H4 (cell line): ENCODE measurements around the gene IQCE. TPM values are rescaled to one million over a fixed set of nuclear protein-coding genes. Genes with fewer than 3 reads are reported as not detected.
"Not testable (repeated sequence)": the region's sequence is repeated elsewhere in the genome, so short reads cannot be mapped to it uniquely, and the experiment has no call there.

Source experiments
- DNase-seq: peaks from one replicate; pipeline ENCODE4 v3.0.0-alpha.2; 2015; ENCODE audit warnings: low spot score
- total RNA-seq: library from RNA; depleted of rRNA; stranded (reverse); fragments of >200 nt; shearing (Covaris generic); gene quantifications from 2 replicates; pipeline ENCODE4 v1.2.3, GENCODE V29; 2014

The IQCE gene
- total RNA-seq, 1 experiment from 2014 or later: 17.2 TPM

DNA sequence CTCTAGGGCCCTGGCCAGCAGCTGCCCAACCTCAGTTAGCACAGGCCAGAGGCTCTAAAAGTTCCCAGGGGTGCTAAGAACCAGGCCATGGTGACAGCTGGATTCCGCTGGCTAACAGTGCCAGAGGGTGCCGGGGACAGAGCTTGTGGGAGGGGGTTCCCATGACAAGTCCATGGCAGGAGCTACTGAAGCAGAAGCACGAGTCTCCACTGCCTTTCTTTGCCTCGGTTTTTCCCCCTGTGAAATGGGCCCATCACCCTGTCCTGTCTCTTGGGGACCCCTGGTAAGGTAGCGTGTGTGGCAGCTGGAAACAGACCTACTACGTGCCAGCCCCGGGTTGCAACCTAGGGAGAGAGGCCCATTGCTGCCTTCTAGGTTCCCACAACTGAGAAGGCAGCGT, 26.0 kb upstream of the IQCE start:
- not testable (repeated sequence) for DNase-seq

DNA sequence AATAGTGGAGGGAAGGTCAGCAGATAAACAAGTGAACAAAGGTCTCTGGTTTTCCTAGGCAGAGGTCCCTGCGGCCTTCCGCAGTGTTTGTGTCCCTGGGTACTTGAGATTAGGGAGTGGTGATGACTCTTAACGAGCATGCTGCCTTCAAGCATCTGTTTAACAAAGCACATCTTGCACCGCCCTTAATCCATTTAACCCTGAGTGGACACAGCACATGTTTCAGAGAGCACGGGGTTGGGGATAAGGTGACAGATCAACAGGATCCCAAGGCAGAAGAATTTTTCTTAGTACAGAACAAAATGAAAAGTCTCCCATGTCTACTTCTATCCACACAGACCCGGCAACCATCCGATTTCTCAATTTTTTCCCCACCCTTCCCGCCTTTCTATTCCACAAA, 25.2 kb upstream of the IQCE start:
- DNase-seq: not testable (repeated sequence)

DNA sequence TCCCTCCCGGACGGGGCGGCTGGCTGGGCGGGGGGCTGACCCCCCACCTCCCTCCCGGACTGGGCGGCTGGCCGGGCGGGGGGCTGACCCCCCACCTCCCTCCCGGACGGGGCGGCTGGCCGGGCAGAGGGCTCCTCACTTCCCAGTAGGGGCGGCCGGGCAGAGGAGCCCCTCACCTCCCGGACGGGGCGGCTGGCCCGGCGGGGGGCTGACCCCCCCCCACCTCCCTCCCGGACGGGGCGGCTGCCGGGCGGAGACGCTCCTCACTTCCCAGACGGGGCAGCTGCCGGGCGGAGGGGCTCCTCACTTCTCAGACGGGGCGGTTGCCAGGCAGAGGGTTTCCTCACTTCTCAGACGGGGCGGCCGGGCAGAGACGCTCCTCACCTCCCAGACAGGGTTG, 24.6 kb upstream of the IQCE start:
- DNase-seq: not testable (repeated sequence)

DNA sequence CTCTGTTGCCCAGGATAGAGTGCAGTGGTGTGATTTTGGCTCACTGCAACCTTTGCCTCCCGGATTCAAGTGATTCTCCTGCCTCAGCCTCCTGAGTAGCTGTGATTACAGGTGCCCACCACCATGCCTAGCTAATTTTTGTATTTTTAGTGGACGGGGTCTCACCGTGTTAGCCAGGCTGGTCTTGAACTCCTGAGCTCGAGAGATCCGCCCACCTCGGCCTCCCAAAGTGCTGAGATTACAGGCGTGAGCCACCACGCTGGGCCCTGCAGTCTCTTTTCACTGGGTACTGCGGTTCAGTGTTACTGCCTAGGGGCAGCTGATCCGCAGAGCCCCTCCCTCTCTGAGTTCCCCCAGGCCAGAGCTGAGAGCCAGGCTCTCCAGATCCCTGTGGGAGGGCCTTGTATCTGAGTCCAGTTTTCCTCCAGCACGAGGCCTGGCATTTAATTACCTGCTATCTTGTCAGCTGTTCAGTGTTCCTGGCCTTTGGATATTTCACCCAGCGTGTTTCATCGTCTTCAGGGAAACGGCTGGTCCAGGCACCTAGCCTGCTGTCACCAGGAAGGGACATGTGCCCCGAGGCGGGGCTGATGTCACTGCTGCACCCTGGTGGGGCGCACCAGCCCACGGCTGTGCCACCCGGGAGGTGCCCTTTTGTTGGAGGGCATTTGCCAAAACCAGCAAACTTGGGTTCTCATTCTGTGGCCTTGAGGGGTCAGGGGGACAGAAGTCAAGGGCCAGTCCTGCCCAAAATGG, 22.7 kb upstream of the IQCE start:
- DNase-seq: not testable (repeated sequence)

DNA sequence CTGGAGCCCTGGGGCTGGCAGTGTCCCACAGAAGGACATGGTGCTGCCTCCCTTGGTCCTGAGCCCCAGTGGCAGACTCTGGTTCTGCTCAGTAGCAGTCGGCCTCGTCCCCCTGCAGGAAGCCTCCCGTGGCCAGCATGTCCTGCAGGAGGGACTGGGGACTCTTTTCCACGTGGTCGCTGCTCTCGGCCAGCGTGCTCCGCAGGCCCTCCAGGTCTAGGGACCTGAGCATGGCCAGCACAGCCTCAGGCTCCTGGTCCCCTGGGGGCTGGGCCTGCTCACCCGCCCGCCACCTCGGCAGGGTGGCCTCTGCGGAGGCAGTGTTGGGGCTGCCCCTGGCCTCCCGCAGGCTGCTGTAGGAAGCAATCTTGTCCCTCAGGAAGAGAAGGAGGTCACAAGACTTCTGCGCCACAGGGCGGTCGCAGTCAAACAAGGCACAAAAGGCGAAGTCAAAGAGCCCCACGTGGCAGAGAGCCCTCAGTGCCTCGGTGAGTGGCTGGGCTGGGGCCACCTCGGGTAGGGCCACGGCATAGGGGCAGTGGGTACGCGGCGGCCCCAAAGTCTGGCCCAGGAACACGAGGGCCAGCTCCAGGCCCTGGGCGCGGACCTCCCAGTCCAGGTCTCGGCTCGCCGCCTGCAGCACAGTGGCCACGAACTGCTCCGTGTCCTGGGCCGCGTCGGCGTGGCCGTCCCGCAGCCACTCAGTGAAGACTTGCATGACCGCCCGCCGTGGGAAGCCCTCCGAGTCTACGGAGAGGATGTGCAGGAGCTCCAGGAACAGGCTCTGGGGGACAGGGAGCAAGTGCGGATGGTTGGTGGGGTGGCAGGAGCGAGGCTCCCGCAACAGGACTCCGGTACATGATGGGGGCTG, 20.6 kb upstream of the IQCE start:
- no peak for DNase-seq

DNA sequence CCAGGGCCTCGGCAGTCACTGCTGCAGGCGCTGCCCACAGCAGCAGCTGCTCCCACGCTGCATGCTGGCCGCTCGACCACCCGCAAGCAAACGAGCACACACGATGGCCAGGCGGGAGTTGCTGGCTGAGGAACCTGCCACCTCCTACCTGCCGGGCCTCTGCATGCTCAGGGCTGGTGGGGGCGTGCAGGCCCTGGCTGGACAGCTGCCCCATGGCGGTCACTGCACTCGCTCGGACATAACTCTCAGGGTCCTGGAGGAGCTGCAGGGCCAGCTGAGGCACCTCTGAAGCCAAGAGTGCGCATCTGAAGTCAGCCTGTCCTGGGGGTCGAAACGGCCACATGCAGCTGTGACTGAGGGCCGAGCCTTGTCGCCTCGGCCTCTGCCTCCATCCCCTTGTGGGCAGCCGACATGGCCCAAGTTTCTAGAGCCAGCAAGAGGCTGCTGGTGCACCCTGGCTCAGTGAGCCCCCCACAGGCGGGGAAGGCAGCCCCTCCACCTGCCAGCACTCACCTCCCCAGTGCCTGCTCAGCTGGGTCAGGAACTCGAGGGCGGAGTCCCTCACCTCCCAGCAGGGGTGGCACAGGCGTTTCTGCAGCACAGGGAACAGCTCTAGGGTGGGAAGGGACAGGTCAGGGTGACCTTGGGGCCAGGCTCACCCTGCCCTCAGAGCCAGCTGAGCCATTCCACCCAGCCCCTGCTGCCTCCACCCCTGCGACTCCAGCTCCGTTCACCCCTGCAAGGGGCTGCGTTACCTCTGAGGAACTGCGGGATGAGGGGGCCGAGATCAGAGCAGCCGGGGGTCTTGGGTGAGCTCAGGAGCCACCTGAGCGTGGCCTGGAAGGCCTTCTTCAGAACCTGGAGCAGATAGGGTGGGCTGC, 19.5 kb upstream of the IQCE start:
- no peak for DNase-seq

DNA sequence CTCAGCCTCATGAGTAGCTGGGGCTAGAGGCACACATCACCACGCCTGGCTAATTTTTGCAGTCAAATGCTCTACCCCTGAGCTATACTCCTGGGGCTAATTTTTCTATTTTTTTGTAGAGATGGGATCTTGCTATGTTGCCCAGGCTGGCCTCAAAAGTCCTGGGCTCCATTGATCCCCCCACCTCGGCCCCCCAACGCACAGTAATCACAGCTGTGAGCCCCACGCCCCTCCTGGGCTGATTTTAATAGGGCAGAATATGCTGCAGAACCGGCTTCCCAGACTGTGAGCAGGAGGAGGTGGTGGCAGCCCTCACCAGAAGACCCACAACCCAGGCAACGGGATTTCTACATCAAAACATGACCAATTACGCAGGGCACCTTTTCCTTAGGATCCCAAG, 18.6 kb upstream of the IQCE start:
- DNase-seq: no peak

DNA sequence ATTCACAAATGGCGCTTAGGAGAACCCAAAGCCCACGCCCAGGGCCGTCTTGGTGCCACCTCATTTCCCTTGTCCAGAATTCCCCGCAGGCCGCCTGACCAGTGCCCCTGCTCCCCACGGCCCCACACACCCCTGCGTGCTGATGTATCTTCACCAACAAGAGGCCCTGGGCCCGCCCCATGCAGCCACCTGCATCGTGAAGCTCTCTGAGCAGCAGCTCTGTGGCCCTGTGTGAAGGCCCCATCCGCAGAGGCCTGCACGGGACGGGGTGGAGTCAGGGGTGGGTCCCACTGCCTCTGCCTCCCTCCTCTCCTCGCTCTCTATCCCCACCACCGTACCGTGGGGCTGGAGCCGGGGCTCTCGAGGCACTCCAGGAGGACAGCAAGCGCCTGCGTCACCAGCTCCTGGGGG, 18.1 kb upstream of the IQCE start:
- DNase-seq: no peak

DNA sequence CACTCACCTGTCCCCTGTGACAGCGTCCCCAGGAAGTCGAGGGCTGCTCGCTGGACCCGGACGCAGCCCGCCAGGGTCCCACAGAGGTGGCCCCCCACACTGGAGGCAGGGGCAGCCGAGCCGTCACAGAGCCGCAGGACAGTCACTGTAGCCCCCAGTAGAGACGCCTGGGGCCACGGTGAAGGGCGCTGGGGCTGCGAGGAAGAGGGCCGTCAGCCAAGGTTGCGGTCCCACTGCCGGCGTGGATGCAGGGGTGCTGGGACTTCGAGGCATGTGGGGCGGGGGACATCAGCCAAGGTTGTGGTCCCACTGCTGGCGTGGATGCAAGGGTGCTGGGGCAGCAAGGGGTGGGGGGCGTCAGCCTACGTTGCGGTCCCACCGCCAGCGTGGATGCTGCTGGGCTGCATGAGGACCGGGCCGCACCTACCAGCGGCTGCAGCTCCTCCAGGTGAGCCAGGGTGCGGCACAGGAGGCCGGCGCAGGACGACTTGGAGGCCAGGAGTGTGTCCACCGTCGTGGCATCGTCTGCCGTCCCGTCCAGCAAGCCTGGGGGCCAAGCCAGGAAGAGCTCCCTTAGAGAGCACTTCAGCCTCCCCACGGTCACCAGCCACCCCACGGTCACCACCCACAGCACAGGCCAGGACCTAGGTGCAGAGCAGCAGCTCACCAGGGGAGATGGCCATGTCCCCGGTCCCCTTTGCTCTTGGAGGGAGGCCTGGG, 17.3 kb upstream of the IQCE start:
- DNase-seq: no peak

DNA sequence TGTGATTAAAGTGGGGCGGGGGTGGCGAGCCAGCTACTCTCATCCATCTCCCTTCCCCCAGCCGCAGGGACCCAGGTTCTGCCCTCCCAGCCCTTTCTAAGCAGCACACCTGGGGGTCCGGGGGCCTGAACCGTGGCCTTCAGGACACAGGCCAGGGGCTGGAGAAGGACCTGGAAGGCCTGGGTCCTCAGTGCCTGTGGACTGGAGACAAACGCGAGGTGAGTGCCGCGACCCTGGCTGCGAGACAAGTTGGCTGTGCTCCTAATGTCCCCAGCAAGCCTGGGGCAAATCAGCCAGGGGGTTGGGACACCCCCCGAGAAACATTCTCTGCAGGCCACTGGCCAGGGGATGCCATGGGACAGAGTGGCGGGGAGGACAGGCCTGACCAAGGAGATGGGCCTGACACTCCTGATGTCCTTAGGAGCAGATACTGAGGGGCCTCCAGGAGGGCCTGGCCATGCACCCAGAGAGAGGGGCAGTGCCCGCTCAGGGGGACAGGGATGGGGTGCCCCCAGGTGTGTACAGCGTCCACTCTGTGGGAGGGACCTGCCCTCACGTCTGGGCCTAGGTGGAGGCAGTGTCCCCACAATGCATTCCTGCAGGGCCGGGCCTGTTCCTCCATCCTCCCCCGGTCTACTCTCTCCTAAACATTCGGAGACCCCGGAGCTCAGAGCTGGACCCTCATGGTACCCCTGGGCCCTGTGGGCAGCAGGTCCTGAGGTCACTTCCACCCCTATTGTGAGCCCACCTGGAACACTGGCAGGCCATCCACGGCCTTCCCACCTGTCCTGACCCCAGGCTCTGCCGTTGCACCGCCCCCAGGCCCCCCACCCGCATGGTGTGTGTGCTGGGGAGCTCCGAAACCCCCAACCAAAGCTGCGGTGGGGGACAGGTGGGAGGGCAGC, 16.5 kb upstream of the IQCE start:
- DNase-seq: no peak

DNA sequence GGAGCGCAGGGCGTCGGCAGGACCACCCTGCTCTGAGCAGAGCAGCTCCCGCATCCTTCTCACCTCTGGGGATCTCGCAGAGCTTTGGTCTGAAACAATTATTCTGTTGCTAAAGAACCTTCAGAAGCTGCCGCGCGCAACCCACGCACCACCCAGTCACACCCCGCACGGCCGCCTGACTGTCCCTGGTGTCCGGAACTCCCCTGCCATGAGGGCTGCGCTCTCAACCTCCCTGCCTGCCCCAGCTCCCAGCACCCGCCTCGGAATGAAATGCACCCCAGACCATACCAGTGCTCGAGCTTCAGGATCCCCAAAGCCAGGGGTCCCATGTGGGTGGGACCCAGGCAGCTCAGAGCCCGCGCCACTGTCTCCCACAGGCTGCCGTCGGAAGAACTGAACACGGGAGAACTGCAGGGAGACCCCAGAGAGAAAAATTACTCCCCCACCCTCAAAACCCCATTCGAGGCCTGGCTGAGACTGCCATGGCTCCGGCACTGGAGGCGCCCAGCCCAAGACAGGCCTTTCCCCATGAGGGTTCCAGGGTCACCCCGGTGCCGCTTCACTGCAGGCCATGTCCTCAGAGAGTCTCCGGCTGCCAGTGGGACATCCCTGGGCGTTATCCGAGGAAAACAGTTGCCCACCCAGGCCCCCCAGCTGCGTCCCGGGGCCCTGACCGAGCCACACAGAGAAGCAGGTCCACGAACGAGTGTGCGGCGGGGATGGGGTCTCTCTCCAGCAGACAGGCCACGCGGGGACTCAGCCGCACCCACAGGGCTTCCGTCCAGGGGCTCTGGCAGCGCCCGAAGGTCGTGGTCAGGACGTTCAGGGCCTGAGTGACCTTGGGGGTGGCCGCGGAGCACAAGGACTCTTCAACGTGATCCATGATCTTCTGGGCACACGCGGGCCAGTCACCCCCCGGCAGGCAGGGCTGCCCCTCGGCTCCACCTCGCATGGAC, 15.6 kb upstream of the IQCE start:
- DNase-seq: no peak

DNA sequence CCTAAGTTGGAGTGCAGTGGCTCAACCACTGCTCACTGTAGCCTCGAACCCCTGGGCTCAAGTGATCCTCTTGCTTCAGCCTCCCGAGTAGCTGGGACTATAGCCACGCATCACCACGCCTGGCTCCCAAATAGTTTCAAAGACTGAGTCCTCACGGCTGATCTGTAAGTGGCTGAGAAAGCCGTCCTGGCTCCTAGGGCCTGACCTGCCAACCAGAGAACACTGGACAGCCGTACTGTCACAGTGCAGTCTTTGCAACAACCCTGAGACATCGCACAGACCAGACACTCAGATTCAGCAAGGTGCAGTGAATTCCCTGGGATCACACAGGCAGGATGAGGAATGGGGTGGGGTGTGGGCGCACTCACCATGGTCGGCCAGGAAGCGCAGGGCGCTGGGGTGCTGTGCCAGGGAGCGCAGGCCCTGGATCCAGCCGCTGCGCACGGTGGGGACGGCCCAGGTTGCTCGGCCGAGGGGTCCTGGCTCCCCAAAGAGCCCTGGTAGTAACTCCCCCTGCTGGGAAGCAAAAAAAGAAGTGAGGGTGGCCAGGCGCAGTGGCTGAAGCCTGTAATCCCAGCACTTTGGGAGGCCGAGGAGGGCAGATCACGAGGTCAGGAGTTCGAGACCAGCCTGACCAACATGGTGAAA, 14.1 kb upstream of the IQCE start:
- DNase-seq: no peak

DNA sequence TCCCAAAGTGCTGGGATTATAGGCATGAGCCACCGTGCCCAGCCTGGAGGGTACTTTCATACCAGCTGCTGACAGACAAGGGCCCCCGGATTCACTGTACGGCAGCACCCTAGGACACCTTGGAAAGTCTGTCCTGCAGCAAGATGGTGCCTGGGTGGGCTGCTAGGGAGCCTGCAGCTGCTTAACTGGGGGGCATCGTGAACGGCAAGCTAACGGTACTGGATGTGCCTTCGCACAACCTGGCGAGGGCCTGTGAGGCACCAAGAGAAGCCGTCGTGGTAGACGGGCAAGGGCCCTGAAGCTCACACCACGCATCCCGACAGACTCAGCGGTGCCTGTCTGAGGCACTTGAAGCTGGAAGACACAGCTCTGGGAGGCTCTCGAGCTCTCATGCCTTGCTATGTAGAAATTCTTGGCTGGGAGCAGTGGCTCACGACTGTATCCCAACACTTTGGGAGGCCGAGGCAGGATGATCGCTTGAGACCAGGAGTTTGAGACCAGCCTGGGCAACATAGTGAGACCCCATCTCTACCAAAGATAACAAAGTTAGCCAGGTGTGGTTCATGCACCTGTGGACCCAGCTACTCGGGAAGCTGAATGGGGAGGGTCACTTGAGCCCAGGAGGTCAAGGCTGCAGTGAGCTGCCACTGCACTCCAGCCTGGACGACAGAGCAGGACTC, 12.9 kb upstream of the IQCE start:
- no peak for DNase-seq

DNA sequence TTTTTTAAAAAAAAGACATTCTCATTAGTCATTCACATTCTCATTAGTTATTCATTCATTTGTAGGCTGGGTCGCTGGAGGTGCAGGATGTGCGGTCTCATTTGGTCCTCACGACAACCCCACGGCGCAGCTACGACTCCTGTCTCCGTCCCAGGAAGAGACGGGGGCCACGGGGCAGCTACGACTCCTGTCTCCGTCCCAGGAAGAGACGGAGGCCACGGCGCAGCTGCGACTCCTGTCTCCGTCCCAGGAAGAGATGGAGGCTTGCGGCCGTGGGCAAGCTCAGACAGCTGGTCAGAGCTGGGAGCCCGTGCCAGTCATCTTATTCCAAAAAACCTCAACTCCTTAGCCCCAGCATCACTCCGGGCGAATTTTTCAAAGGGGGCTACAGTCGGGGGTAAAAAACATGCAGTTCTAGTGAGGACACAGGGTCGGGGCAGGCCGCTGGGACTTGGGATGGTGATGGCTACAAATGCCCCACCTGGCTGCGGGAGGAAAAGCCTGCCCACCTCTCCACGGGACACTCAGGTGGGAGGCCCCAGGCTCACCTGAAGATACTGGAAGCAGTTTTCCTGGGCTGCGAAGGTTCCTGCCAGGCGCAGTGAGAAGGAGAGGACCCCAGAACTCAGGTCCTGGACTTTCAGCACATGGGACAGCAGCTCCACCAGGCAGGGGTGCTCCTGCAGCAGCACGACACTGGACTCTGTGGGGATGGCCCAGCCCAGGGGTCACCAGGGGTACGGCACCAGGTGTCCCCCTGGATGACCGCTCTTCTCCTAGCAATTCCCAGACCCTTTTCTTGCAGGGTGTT, 11.8 kb upstream of the IQCE start:
- DNase-seq: no peak

DNA sequence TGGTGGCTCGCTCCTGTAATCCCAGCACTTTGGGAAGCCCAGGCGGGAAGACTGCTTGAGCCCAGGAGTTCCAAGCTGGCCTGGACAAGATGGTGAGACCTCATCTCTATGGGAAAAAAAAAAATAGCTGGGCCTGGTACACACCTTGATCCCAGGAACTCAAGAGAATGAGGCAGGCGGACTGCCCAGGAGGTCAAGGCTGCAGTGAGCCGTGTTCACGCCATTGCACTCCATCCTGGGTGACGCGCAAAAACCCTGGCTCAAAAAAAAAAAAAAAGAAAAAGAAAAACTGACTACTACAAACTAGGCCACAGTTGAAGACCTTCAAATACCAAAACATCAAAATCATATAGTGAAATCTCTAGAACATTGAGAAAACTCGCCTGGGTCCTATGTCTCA, 7.4 kb upstream of the IQCE start:
- DNase-seq: no peak

DNA sequence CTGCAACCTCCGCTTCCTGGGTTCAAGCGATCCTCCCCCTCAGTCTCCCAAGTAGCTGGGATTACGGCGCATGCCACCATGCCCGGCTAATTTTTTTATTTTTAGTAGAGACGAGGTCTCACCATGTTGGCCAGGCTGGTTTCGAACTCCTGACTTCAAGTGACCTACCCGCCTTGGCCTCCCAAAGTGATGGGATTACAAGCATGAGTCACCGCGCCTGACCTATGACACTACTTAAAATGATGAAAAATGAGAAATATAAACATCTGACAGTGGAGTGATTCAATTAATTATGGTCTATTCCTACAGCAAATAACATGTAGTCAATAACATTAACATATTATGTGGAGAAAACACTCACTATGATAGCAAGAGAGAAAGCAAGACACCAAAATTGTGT, 5.7 kb upstream of the IQCE start:
- DNase-seq: no peak
